Mucosa of rectum (tissue), 2 donors: ENCODE measurements around the gene ADAMTS3.

Experiments
- H3K27ac ChIP-seq, 2 donors: one replicate each; pipeline ENCODE4 v1.7.0; 2013; ENCODE audit warnings: inconsistent platforms in 2 of 2, low read depth in 2 of 2, low read length in 2 of 2
- H3K27me3 ChIP-seq, 2 donors: one replicate each; pipeline ENCODE4 v1.7.0; 2013; ENCODE audit warnings: low read length in 2 of 2; ENCODE audit not compliant: control insufficient read depth in 2 of 2, insufficient read depth in 2 of 2
- H3K36me3 ChIP-seq, 2 donors: one replicate each; pipeline ENCODE4 v1.7.0; 2013; ENCODE audit warnings: low read length in 2 of 2; ENCODE audit not compliant: control insufficient read depth in 2 of 2, insufficient read depth in 2 of 2
- H3K4me1 ChIP-seq, 2 donors: one replicate each; pipeline ENCODE4 v1.7.0; 2013; ENCODE audit warnings: low read length in 2 of 2, mild to moderate bottlenecking in 1 of 2; ENCODE audit not compliant: control insufficient read depth in 2 of 2, insufficient read depth in 2 of 2
- H3K4me3 ChIP-seq, 2 donors: one replicate each; pipeline ENCODE4 v1.7.0; 2013; ENCODE audit warnings: low read length in 2 of 2
- H3K9ac ChIP-seq, 2 donors: one replicate each; pipeline ENCODE4 v1.7.0; 2013; ENCODE audit warnings: low read length in 2 of 2, low read depth in 1 of 2, mild to moderate bottlenecking in 1 of 2
- H3K9me3 ChIP-seq, 2 donors: one replicate each; pipeline ENCODE4 v1.7.0; 2013; ENCODE audit warnings: low read length in 2 of 2; ENCODE audit not compliant: control insufficient read depth in 2 of 2
- donor health status: healthy.
- donor health status: Normal muscosa, but diverticular disease.

ADAMTS3 gene

GRCh38 chr4:72446353-72447055 lies 122.5 kb downstream of the ADAMTS3 start:
- no peaks in the 10 kb centered on the region for H3K27me3 ChIP-seq
- no peaks in the 10 kb centered on the region for H3K36me3 ChIP-seq
- no peaks in the 10 kb centered on the region for H3K9me3 ChIP-seq
- no peaks in the 10 kb centered on the region for H3K4me1 ChIP-seq
- no peak overlapping the region for H3K4me3 ChIP-seq
- no peak overlapping the region for H3K9ac ChIP-seq
- H3K27ac ChIP-seq = no peak overlapping the region

GRCh38 chr4:72444092-72444491 lies 124.9 kb downstream of the ADAMTS3 start:
- Histone ChIP-seq H3K27ac (no peak overlapping the region), H3K4me1 (no peaks in the 10 kb centered on the region), H3K9ac (no peak overlapping the region), H3K9me3 (no peaks in the 10 kb centered on the region), H3K4me3 (no peak overlapping the region), H3K36me3 (no peaks in the 10 kb centered on the region), H3K27me3 (no peaks in the 10 kb centered on the region)

GRCh38 chr4:72442715-72443114 lies 126.3 kb downstream of the ADAMTS3 start:
- Histone ChIP-seq H3K9ac (no peak overlapping the region), H3K27me3 (no peaks in the 10 kb centered on the region), H3K27ac (no peak overlapping the region), H3K9me3 (no peaks in the 10 kb centered on the region), H3K4me1 (no peaks in the 10 kb centered on the region), H3K36me3 (no peaks in the 10 kb centered on the region), H3K4me3 (no peak overlapping the region)

GRCh38 chr4:72442147-72442546 lies 126.9 kb downstream of the ADAMTS3 start:
- no peaks in the 10 kb centered on the region for H3K9me3 ChIP-seq
- H3K27ac ChIP-seq = no peak overlapping the region
- no peak overlapping the region for H3K4me3 ChIP-seq
- no peak overlapping the region for H3K9ac ChIP-seq
- H3K27me3 ChIP-seq = no peaks in the 10 kb centered on the region
- H3K36me3 ChIP-seq = no peaks in the 10 kb centered on the region
- H3K4me1 ChIP-seq = no peaks in the 10 kb centered on the region

GRCh38 chr4:72440386-72440785 lies 128.6 kb downstream of the ADAMTS3 start:
- no peaks in the 10 kb centered on the region for H3K4me1 ChIP-seq
- H3K9ac ChIP-seq = no peak overlapping the region

GRCh38 chr4:72432975-72433374 lies 136.0 kb downstream of the ADAMTS3 start:
- H3K9ac ChIP-seq = no peak overlapping the region
- H3K27ac ChIP-seq = no peak overlapping the region
- H3K4me3 ChIP-seq = no peak overlapping the region
- H3K9me3 ChIP-seq = no peaks in the 10 kb centered on the region
- no peaks in the 10 kb centered on the region for H3K4me1 ChIP-seq
- H3K36me3 ChIP-seq = no peaks in the 10 kb centered on the region
- no peaks in the 10 kb centered on the region for H3K27me3 ChIP-seq

More at GRCh38 chr4:72440386-72440785, 128.6 kb downstream of the ADAMTS3 start:
- Histone ChIP-seq H3K27ac (no peak overlapping the region), H3K9me3 (no peaks in the 10 kb centered on the region), H3K36me3 (no peaks in the 10 kb centered on the region), H3K4me3 (no peak overlapping the region), H3K27me3 (no peaks in the 10 kb centered on the region)

GRCh38 chr4:72432282-72432681 lies 136.7 kb downstream of the ADAMTS3 start:
- Histone ChIP-seq H3K36me3 (no peaks in the 10 kb centered on the region), H3K9me3 (no peaks in the 10 kb centered on the region), H3K4me1 (no peaks in the 10 kb centered on the region), H3K27ac (no peak overlapping the region), H3K27me3 (no peaks in the 10 kb centered on the region), H3K9ac (no peak overlapping the region), H3K4me3 (no peak overlapping the region)

- Histone ChIP-seq H3K4me3 (no peak overlapping the region), H3K27ac (no peak overlapping the region), H3K27me3 (no peaks in the 10 kb centered on the region), H3K9me3 (no peaks in the 10 kb centered on the region), H3K4me1 (no peaks in the 10 kb centered on the region), H3K9ac (no peak overlapping the region), H3K36me3 (no peaks in the 10 kb centered on the region)
Observed at GRCh38 chr4:72430988-72431387, 138.0 kb downstream of the ADAMTS3 start.

GRCh38 chr4:72430050-72430449 lies 139.0 kb downstream of the ADAMTS3 start:
- no peak overlapping the region for H3K4me3 ChIP-seq
- H3K9me3 ChIP-seq = no peaks in the 10 kb centered on the region
- H3K4me1 ChIP-seq = no peaks in the 10 kb centered on the region
- no peaks in the 10 kb centered on the region for H3K36me3 ChIP-seq
- no peak overlapping the region for H3K27ac ChIP-seq
- no peak overlapping the region for H3K9ac ChIP-seq
- H3K27me3 ChIP-seq = no peaks in the 10 kb centered on the region

- Histone ChIP-seq H3K36me3 (no peaks in the 10 kb centered on the region), H3K4me1 (no peaks in the 10 kb centered on the region), H3K27ac (no peak overlapping the region), H3K4me3 (no peak overlapping the region), H3K9me3 (no peaks in the 10 kb centered on the region), H3K27me3 (no peaks in the 10 kb centered on the region), H3K9ac (no peak overlapping the region)
Observed at GRCh38 chr4:72429397-72429889, 139.6 kb downstream of the ADAMTS3 start.
